ENCODE results near the gene MIA3. TPM values are rescaled to one million over a fixed set of nuclear protein-coding genes. Genes with fewer than 3 reads are reported as not detected.

Gene MIA3
- total RNA-seq, 1 experiment from 2014 or later, result 29.1 TPM

DNA sequence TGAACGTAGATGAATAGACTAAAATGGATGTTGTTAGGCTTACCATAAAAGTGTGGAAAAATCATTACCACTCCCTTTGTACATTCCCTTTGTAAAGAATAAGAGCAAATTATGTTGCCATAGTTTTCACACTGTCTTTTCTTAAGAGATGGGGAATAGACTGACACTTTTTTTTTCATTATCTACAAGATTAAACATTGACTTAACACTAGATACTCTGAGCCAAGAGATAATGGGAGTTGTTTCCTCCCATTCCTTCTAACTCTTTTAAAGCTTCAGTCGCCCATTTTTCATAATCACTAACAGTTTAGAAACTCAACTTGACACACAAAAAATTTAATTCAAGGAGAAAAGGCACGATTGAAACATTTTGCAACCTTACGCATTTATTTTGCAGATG is 84.3 kb downstream of the MIA3 start:
- no peak for DNase-seq (ENCODE audit: low read depth, low spot score)
- in situ Hi-C loops (cut with HindIII; ENCODE audit: low pct_unique_long_range_greater_than_20kb, low sequenced_read_pairs), result no loop called here

DNA sequence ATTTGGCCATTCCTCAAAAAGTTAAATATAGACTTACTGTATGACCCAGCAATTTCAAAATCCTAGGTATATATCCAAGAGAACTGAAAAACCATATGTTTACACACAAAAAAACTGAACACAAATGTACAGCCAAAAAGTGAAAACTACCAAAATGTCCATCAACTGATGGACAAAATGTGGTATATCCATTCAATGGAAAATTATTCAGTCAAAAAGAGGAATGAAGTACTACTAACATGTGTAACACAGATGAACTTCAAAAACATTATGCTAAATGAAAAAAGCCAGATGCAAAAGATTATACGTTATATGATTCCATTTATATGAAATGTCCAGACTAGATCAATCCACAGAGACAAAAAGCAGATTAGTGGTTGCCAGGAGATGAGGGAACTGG is 86.4 kb downstream of the MIA3 start:
- no peak for DNase-seq (ENCODE audit: low read depth, low spot score)
- in situ Hi-C loops (cut with HindIII; ENCODE audit: low pct_unique_long_range_greater_than_20kb, low sequenced_read_pairs), result no loop called here

DNA sequence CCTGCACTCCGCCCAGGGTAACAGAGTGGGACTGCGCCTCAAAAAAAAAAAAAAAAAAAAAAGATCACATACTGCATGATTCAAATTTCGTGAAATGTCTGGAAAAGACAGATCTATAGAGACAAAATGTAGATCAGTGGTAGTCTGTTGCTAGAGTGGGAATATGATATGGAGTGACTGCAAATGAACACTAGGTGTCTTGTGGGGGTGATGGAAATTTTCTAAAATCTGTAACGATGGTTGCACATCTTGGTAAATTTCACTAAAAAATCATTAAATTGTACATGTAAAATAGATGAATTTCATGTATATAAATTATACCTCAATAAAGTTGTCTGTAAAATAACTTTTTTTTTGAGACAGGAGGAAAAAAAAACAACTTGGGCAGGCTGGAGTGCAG is 88.9 kb downstream of the MIA3 start:
- no peak for DNase-seq (ENCODE audit: low read depth, low spot score)
- in situ Hi-C loops (cut with HindIII; ENCODE audit: low pct_unique_long_range_greater_than_20kb, low sequenced_read_pairs), result no loop called here

DNA sequence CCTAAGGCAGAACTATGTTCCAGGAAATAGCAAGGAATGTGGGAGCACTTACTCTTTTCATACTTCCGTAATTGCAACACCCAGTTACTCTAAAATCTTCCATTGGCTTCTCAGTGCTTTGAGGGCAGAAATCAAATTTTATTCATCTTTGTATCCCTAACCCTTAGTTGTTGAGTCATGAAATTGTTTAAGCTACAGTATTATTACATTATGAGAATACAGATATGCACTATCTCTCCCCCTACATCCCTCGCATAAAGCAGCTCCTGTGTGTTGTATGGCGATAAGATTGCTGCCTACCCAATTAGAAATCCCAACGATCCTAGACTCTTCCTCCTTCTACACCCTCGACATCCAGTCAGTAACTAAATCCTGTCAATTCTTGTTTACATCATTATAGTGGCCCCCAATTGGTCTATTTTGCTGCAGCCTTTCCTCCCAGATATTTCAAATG is 91.8 kb downstream of the MIA3 start:
- in situ Hi-C loops (cut with HindIII; ENCODE audit: low pct_unique_long_range_greater_than_20kb, low sequenced_read_pairs), result no loop called here
- no peak for DNase-seq (ENCODE audit: low read depth, low spot score)

DNA sequence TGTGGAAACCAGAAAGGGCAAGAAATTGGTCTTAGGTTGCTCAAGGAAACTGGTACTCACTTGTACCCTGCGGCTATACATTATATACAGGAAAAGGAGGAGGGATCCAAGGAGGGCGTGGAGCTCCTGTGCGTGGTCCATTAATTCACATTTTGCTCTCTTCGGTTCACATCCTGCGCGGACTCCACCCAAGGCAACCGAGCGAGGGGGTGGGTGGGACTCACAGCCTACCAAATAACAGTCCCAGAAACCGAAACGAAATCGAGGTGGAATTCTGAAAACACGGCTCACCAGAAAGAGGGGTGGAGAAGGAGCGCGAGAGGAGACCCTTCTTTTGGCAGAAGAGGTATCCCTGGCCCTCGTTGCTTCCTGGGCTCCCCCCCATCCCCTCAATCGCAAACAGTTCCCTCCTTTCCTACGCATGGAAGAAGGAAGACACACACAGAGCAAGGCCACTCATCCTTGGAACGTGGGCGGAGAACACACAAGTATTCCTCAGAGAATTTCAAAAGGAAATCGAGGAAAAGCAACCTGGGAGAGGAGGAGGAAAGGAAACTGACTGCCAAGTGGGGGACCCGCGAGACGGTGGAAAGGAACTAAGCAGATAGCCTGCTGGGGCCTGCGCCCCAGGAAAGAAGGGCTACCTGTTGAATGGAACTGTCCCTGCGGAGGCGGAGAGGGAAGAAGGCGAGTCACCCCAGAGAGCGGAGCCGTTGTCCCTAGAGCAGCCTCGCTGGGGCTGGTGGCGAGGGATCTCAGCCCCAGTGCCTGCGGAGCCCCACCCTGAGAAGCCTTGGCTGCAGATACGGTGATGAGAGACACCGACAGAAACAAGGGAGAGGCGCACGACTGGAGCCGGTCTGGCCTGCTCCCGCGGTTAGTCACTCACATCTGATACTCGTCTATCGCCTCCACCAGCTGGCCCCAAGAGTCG is 93.7 kb downstream of the MIA3 start:
- in situ Hi-C loops (cut with HindIII; ENCODE audit: low pct_unique_long_range_greater_than_20kb, low sequenced_read_pairs), result no loop called here

DNA sequence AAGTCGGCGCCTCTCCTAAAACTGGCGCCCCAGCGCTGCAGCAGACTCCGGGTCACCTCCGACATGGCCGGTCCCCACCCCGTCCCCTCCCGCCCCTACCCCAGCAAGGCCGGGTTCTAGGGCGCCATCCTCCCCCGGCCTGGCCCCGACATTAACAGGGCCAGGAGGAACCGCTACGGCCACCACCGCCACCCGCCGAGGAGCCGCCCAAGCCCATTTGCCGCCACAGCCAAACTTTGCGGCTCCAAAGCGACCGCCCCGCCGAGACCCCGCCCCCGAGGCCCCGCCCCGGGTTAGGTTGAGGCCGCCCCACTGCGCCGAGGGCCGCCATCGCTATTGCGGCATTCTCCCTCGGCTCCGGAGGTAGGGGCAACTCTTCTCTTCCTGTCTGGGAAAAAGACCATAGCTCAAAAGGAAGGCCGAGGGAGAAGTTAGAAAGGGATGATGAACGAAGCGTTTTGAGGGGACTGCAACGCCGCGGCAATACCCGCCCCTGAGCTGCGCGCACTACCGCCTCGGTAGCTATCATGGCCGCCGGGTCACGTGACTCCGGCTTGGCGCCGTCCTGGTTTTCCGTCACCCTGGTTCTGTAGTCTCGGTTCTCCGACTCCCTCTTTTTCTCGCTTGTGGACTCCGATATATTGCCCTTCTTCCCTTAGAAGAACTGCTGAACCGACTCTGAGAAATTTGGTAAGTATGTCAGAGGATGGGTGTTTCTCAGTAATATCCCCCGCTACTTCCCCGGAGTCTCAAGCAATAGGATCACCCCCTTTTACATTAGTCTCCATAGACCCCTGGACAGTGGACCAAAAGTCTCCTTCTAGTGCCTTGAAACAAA is 94.6 kb downstream of the MIA3 start, which contains the start of the genes AIDA and BROX:
Gene AIDA, minus strand, starts transcription at position 239 of the 838 bp plus-strand sequence. Its CDS starts 174 bp downstream, at position 65.
Gene BROX, plus strand, starts transcription at position 312 of the 838 bp plus-strand sequence. CDS start 3,136 bp downstream, outside the sequence.
- DNase-seq (ENCODE audit: low read depth, low spot score), result peak; percentile 84
- in situ Hi-C loops (cut with HindIII; ENCODE audit: low pct_unique_long_range_greater_than_20kb, low sequenced_read_pairs), result no loop called here

More for the DNA sequence above, 93.7 kb downstream of the MIA3 start:
- peak; percentile 78 for DNase-seq (ENCODE audit: low read depth, low spot score)

DNA sequence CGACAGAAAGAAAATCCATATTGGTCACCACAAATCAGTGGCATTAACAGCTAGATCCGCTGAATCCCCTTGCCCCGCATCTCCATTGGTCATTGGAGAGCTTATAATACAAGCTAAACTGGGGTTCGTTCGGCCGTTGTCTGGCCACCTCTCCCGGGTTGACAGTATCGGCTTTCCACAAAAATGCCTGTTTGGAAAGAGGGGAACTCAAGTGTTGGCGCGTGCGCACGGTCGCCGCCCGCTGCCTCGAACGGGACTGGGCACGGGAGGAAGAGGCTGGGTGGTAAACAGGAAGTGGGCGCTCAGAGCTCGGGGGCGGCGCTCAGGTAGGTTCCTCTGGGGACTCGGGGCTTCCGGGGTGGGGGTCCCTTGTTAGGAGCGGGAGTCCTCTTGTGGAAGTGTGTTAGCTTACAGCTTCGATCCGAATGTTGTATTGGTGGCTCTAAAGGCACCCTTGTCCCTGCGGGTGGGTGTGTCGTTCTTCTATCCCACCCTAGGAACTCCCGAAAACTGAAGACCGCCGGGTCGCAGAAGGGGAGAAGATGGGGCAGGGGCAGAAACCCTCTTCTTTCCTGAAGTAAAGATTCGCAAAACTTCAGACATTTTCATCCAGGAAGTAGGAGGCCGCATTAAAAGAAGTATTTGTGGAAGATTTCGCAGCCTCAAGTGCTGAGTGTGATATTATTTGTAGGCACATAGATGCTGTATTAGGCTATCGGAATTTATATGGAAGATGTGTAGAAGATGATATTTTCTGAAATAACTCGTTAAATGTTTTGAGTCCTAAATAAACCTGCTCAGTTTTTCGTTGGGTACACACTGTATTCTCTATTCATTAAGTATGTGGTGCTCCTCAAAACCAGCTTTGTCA is 95.4 kb downstream of the MIA3 start:
- in situ Hi-C loops (cut with HindIII; ENCODE audit: low pct_unique_long_range_greater_than_20kb, low sequenced_read_pairs), result no loop called here
- peak; percentile 94 for DNase-seq (ENCODE audit: low read depth, low spot score)

DNA sequence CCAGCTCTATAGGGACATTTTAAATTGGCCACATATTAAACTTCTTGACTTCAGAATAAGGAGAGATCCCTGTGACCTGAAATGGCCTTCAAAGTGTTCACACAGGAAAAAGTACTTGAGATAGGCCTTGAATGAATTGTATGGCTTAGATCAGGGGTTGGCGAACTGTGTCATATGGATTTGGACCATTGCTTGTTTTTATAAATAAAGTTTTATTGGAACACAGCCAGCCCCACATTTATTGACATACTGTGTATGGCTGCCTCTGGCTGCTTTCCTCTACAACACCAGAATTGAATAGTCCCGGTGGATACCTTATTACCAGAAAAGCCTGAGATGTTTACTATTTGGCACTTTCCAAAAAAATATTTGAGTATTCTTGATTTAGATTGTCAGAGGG is 98.5 kb downstream of the MIA3 start:
- DNase-seq (ENCODE audit: low read depth, low spot score), result no peak
- in situ Hi-C loops (cut with HindIII; ENCODE audit: low pct_unique_long_range_greater_than_20kb, low sequenced_read_pairs), result no loop called here

Other genes with a start within 250 kb of the MIA3 start
- gene HHIPL2, start 70.0 kb upstream of the MIA3 start, total RNA-seq (2014; rRNA removed; shearing (Covaris generic)), result not detected in 2 replicates
- gene TAF1A, start 28.2 kb upstream of the MIA3 start, total RNA-seq (2014; rRNA removed; shearing (Covaris generic)), result 9.2 and 11.3 TPM in 2 replicates
- gene AIDA, start 94.4 kb downstream of the MIA3 start, total RNA-seq (2014; rRNA removed; shearing (Covaris generic)), result 18.9 and 20.0 TPM in 2 replicates
- 67.4 and 68.9 TPM in 2 replicates for gene BROX, start 94.5 kb downstream of the MIA3 start, total RNA-seq (2014; rRNA removed; shearing (Covaris generic))
- gene FAM177B, start 119.1 kb downstream of the MIA3 start, total RNA-seq (2014; rRNA removed; shearing (Covaris generic)), result not detected in 2 replicates
- 2.1 and 2.4 TPM in 2 replicates for gene DISP1, start 196.9 kb downstream of the MIA3 start, total RNA-seq (2014; rRNA removed; shearing (Covaris generic))